Subcutaneous adipose tissue (tissue), 4 donors: ENCODE measurements around the gene CDKN3. TPM values are rescaled to one million over a fixed set of nuclear protein-coding genes. Genes with fewer than 3 reads are reported as not detected.

Experiments
- total RNA-seq, 4 donors: library from RNA; depleted of rRNA; stranded (reverse); fragments of >200 nt; gene quantifications; one replicate each; pipeline ENCODE4 v1.1.0, GENCODE V29; 2016
- TF ChIP-seq, protein P1 (sequence below): fragments of 450-650 bp; IDR thresholded peaks from one replicate; pipeline ENCODE4 v1.5.1; 2016; ENCODE audit warnings: low read depth, mild to moderate bottlenecking, control low read depth, antibody characterized with exemption, moderate library complexity

The CDKN3 gene
- total RNA-seq, 4 donors from 2014 or later: 2.6 to 4.4 TPM; not detected in 2

- TF ChIP-seq, protein P1, sequence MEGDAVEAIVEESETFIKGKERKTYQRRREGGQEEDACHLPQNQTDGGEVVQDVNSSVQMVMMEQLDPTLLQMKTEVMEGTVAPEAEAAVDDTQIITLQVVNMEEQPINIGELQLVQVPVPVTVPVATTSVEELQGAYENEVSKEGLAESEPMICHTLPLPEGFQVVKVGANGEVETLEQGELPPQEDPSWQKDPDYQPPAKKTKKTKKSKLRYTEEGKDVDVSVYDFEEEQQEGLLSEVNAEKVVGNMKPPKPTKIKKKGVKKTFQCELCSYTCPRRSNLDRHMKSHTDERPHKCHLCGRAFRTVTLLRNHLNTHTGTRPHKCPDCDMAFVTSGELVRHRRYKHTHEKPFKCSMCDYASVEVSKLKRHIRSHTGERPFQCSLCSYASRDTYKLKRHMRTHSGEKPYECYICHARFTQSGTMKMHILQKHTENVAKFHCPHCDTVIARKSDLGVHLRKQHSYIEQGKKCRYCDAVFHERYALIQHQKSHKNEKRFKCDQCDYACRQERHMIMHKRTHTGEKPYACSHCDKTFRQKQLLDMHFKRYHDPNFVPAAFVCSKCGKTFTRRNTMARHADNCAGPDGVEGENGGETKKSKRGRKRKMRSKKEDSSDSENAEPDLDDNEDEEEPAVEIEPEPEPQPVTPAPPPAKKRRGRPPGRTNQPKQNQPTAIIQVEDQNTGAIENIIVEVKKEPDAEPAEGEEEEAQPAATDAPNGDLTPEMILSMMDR: no peak
These were observed 23.8 kb downstream of the CDKN3 start for GRCh38 chr14:54420478-54421142.

- TF ChIP-seq, protein P1: no peak
These were observed 27.2 kb downstream of the CDKN3 start for GRCh38 chr14:54423991-54424390.

DNA sequence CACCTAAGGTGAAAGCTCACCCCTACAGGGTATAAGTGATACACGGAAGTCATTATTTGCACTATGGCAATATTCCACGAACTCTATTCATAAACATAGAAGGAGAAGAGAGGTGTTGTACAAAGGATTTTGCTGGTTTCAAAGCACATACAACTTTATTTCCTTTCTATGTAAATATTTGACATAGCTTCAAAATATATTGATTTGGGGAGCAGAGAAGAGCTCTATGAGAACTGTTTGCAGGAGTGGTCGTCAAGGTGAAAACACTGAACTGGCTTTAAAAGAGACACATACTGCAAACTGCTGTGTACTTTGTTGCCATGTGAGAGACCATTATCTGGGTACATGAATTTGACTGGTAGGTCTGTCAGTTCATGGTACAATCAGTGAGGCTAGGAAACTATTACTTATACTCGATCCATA is 27.7 kb downstream of the CDKN3 start:
- TF ChIP-seq, protein P1: no peak

DNA sequence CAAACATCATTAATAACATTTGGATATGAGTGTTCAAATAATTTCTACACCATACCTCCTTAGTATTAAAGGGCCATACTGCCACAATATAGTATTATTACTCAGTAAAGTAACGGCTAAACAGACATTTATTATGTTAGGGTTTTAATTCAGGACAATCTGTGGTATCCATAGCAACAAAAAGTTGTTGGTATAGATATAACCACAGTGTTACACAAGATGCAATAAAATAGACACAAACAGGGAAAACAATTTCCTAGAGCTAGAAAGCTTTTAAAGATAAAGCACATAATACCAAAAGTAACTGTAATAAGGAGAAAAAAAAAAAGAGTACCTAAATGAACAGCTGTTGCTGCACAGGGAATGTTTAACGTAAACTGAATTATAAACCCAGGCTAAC is 28.3 kb downstream of the CDKN3 start:
- TF ChIP-seq, protein P1: no peak

- TF ChIP-seq, protein P1: no peak
These were observed 28.9 kb downstream of the CDKN3 start for GRCh38 chr14:54425537-54426274.

- TF ChIP-seq, protein P1: no peak
These were observed 31.1 kb downstream of the CDKN3 start for GRCh38 chr14:54427871-54428270.

- TF ChIP-seq, protein P1: no peak
These were observed 31.7 kb downstream of the CDKN3 start for GRCh38 chr14:54428527-54428926.
